Measurements from ENCODE around the gene SPAG9. TPM values are rescaled to one million over a fixed set of nuclear protein-coding genes. Genes with fewer than 3 reads are reported as not detected.

The SPAG9 gene
- total RNA-seq, 6 experiments from 2014 or later, result 35.2 to 49.7 (median 43.3) TPM

DNA sequence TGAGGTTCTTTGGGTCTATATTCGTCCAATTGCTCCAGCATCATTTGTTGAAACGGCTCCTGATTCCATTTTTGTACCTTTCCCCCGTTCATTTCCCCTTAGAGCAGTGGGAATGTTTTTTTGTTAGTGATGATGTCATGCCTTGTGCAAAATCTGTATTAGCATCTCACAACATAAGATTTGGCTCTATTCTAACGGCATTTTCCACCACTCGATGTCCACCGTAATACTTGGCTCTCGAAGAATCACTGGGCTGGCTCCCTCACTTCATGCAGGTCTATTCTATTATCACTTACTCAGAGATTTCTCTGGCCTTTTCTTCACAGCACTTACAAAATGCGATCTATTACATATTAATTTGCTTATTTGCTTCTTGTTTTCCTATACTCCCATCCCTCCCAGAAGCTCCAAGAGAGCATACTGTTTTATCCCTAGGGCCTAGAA, 32.1 kb upstream of the SPAG9 start:
- peaks cover 0 to 14% (median 0%) of the 10 kb centered on the region in 4 donors for H3K4me1 ChIP-seq
- intact Hi-C loops (cut with DNase I), result no loop called here
- no peaks in the 10 kb centered on the region for H3K27me3 ChIP-seq
- peak in 3 of 4 donors; percentile 1 to 12 (median 6) for ATAC-seq
- WGBS (ENCODE audit: insufficient coverage, low coverage, low lambda C conversion rate, missing lambda C conversion rate), result 3% methylated on average over 8 of the region's 8 CpGs
- no peak for DNase-seq
- peak overlapping the region; percentile 61 to 84 (median 75) for H3K27ac ChIP-seq
- H3K36me3 ChIP-seq, result no peaks in the 10 kb centered on the region
- no peaks in the 10 kb centered on the region for H3K9me3 ChIP-seq
- TF ChIP-seq CTCF (IDR thresholded peaks at IDR 0.05), result no peak
- no peak for TF ChIP-seq POLR2A (IDR thresholded peaks at IDR 0.05)
- H3K4me3 ChIP-seq, result peak overlapping the region in 2 of 3 donors; percentile 20 to 42

DNA sequence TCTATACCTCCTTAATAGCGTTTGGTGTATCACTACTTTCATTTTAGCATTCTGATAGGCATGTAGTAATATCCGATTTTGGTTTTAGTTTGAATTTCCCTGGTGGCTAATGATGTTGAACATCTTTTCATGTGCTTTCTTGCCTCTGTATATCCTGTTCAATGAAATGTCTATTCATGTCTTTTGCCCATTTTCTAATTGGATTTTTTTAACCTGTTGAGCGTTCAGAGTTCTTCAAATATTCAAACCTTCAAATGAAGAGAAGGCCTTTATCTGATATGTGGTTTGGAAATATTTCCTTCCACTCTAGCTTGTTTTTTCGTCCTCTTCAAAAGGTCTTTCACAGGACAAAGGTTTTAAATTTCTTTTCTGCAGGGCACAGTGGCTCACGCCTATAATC, 30.3 kb upstream of the SPAG9 start:
- intact Hi-C loops (cut with DNase I), result no loop called here
- 82% methylated on average over 5 of the region's 5 CpGs for WGBS (ENCODE audit: insufficient coverage, low coverage, low lambda C conversion rate, missing lambda C conversion rate)
- Histone ChIP-seq H3K4me3 (no peak overlapping the region), H3K9me3 (no peaks in the 10 kb centered on the region), H3K4me1 (peaks cover 0 to 20% (median 0%) of the 10 kb centered on the region in 4 donors), H3K27ac (no peak overlapping the region), H3K27me3 (no peaks in the 10 kb centered on the region), H3K36me3 (no peaks in the 10 kb centered on the region)
- TF ChIP-seq POLR2A (IDR thresholded peaks at IDR 0.05) (no peak), CTCF (IDR thresholded peaks at IDR 0.05) (no peak)
- ATAC-seq, result no peak
- DNase-seq, result no peak

GRCh38 chr17:51149163-51149562, 28.5 kb upstream of the SPAG9 start:
- no peak overlapping the region for H3K4me3 ChIP-seq
- intact Hi-C loops (cut with DNase I), result no loop called here
- no peaks in the 10 kb centered on the region for H3K27me3 ChIP-seq
- peaks cover 0 to 16% (median 0%) of the 10 kb centered on the region in 4 donors for H3K4me1 ChIP-seq
- no peaks in the 10 kb centered on the region for H3K36me3 ChIP-seq
- no peak for ATAC-seq
- no peak for TF ChIP-seq POLR2A (IDR thresholded peaks at IDR 0.05)
- no peak for TF ChIP-seq CTCF (IDR thresholded peaks at IDR 0.05)
- WGBS (ENCODE audit: insufficient coverage, low coverage, low lambda C conversion rate, missing lambda C conversion rate), result 100% methylated on average over 2 of the region's 2 CpGs
- no peak for DNase-seq
- H3K27ac ChIP-seq, result no peak overlapping the region
- no peaks in the 10 kb centered on the region for H3K9me3 ChIP-seq

DNA sequence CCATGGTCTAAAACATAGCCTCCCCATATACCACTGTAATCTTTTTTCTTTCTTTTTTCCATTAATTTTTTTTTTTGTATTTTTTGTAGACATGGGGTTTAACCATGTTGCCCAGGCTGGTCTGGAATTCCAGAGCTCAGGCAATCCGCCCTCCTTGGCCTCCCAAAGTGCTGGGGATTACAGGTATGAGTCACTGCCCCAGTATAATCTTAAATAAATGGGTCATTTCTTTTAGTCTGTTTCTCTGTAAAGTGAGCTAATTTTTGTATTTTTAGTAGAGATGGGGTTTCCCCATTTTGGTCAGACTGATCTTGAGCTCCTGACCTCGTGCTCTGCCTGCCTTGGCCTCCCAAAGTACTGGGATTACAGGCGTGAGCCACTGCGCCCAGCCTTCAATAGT, 27.0 kb upstream of the SPAG9 start:
- 82% methylated on average over 4 of the region's 4 CpGs for WGBS (ENCODE audit: insufficient coverage, low coverage, low lambda C conversion rate, missing lambda C conversion rate)
- Histone ChIP-seq H3K36me3 (no peaks in the 10 kb centered on the region), H3K4me3 (no peak overlapping the region), H3K27ac (no peak overlapping the region), H3K4me1 (peaks cover 0 to 9% (median 0%) of the 10 kb centered on the region in 4 donors), H3K9me3 (no peaks in the 10 kb centered on the region), H3K27me3 (no peaks in the 10 kb centered on the region)
- intact Hi-C loops (cut with DNase I), result no loop called here
- DNase-seq, result no peak
- no peak for ATAC-seq
- TF ChIP-seq CTCF (IDR thresholded peaks at IDR 0.05) (no peak), POLR2A (IDR thresholded peaks at IDR 0.05) (no peak)
